A549 (cell line): ENCODE data around the gene ADGRF5. TPM values are rescaled to one million over a fixed set of nuclear protein-coding genes. Genes with fewer than 3 reads are reported as not detected.

Experiments used
- ATAC-seq, 2 experiments: fragments of 200-7000 bp in 1 of 2; fragments of >200 bp in 1 of 2; cut with Nextera tagmentation in 1 of 2; cut with Tn5 transposase in 1 of 2; 3 replicates each; pipeline versions ENCODE4 v1.8.0 to v1.9.1; 2018 to 2020; ENCODE audit warnings: mild to moderate bottlenecking in 1 of 2, moderate library complexity in 1 of 2
- CTCF ChIA-PET: fragments of 300-600 bp; sonication (Branson Sonifier 250); formaldehyde crosslinking; extraction: SDS; loops from one replicate; lab custom pipeline; 2021; ENCODE audit warnings: antibody characterized with exemption, inconsistent platforms; lab: Yijun Ruan, JAX
- POLR2A ChIA-PET: fragments of 350-600 bp; formaldehyde crosslinking; extraction: SDS; loops from one replicate; lab custom pipeline; 2021; ENCODE audit warnings: antibody characterized with exemption, inconsistent platforms; lab: Yijun Ruan, JAX
- DNase-seq, 2 experiments: peaks; one replicate each; pipeline versions ENCODE4 v3.0.0 to v3.0.0-alpha.2; 2011 to 2016; ENCODE audit warnings: low read depth in 1 of 2, low spot score in 1 of 2
- FAIRE-seq: peaks from 2 replicates; lab custom pipeline; 2011; peaks lifted over from hg19 to GRCh38; lab: Jason Lieb, UNC
- H3K27ac ChIP-seq, 2 experiments: fragments of >200 bp; sonication (Bioruptor Twin); formaldehyde crosslinking; 3 replicates each; pipeline ENCODE4 v1.5.1; 2016 to 2017
- H3K4me1 ChIP-seq: fragments of >200 bp; sonication (Bioruptor Twin); formaldehyde crosslinking; 3 replicates; pipeline ENCODE4 v1.6.1; 2016
- H3K4me2 ChIP-seq: fragments of >200 bp; sonication (Bioruptor Twin); formaldehyde crosslinking; 3 replicates; pipeline ENCODE4 v1.6.1; 2016
- H3K4me3 ChIP-seq: fragments of >200 bp; sonication (Bioruptor Twin); formaldehyde crosslinking; 3 replicates; pipeline ENCODE4 v1.5.1; 2016
- H3K9me3 ChIP-seq: fragments of >200 bp; sonication (Bioruptor Twin); formaldehyde crosslinking; 3 replicates; pipeline ENCODE4 v1.6.1; 2016
- CBX8 ChIP-seq: fragments of 200-600 bp; sonication (generic); IDR thresholded peaks from 2 replicates; pipeline ENCODE4 v1.6.1; 2016
- E2F6 ChIP-seq: IDR thresholded peaks from 2 replicates; pipeline ENCODE4 v1.6.1; 2012; ENCODE audit warnings: low read depth, borderline replicate concordance
- EHMT2 ChIP-seq: fragments of 200-600 bp; sonication (generic); IDR thresholded peaks from 2 replicates; pipeline ENCODE4 v1.6.1; 2016; ENCODE audit warnings: antibody characterized with exemption, low read depth, mild to moderate bottlenecking, moderate library complexity
- EP300 ChIP-seq, 2 experiments: fragments of >200 bp; sonication (Bioruptor Twin); formaldehyde crosslinking; IDR thresholded peaks; 2 replicates in 1 of 2; 3 replicates in 1 of 2; pipeline ENCODE4 v1.6.1; 2016 to 2017
- FOSB ChIP-seq: fragments of 250-450 bp; sonication (Bioruptor Pico); IDR thresholded peaks from 2 replicates; pipeline ENCODE4 v1.5.0; 2020; ENCODE audit warnings: mild to moderate bottlenecking, moderate library complexity
- GATA3 ChIP-seq: IDR thresholded peaks from 2 replicates; pipeline ENCODE4 v1.6.1; 2012; ENCODE audit warnings: borderline replicate concordance
- HEYL ChIP-seq: fragments of 250-450 bp; sonication (Bioruptor Pico); IDR thresholded peaks from 2 replicates; pipeline ENCODE4 v1.8.0; 2021; ENCODE audit warnings: mild to moderate bottlenecking, moderate library complexity
- HOXB13 ChIP-seq: fragments of 250-450 bp; sonication (Bioruptor Pico); IDR thresholded peaks from 2 replicates; pipeline ENCODE4 v1.5.0; 2020; ENCODE audit warnings: low read depth, mild to moderate bottlenecking, moderate library complexity
- JUNB ChIP-seq: fragments of >200 bp; sonication (Bioruptor Twin); formaldehyde crosslinking; IDR thresholded peaks from 2 replicates; pipeline ENCODE4 v1.6.1; 2016
- PBX3 ChIP-seq: IDR thresholded peaks from 2 replicates; pipeline ENCODE4 v1.6.1; 2012
- PHF8 ChIP-seq: fragments of 200-600 bp; sonication (generic); IDR thresholded peaks from 2 replicates; pipeline ENCODE4 v1.6.1; 2016; ENCODE audit warnings: low read depth, mild to moderate bottlenecking, antibody characterized with exemption, moderate library complexity, borderline replicate concordance
- POLR2A ChIP-seq: IDR thresholded peaks from 2 replicates; pipeline ENCODE4 v1.6.1; 2012; ENCODE audit warnings: mild to moderate bottlenecking, low read length
- RAD21 ChIP-seq, 2 experiments: fragments of >200 bp in 1 of 2; sonication (Bioruptor Twin) in 1 of 2; formaldehyde crosslinking in 1 of 2; IDR thresholded peaks in 1 of 2; conservative IDR thresholded peaks in 1 of 2; 2 replicates in 1 of 2; 3 replicates in 1 of 2; pipeline ENCODE4 v1.6.1; 2012 to 2018; ENCODE audit warnings: inconsistent platforms in 1 of 2
- RARB ChIP-seq: fragments of 250-450 bp; sonication (Bioruptor Pico); IDR thresholded peaks from 2 replicates; pipeline ENCODE4 v1.8.0; 2021; ENCODE audit warnings: mild to moderate bottlenecking, moderate library complexity
- REST ChIP-seq: fragments of 200-600 bp; sonication (generic); IDR thresholded peaks from 2 replicates; pipeline ENCODE4 v1.6.1; 2016; ENCODE audit warnings: antibody characterized with exemption, mild to moderate bottlenecking, moderate library complexity
- SMC3 ChIP-seq: fragments of >200 bp; sonication (Bioruptor Twin); formaldehyde crosslinking; IDR thresholded peaks from 3 replicates; pipeline ENCODE4 v1.6.1; 2018; ENCODE audit warnings: inconsistent platforms
- USF2 ChIP-seq: fragments of 450-650 bp; IDR thresholded peaks from 2 replicates; pipeline ENCODE4 v1.6.1; 2014; ENCODE audit warnings: antibody characterized with exemption
- ZFP36 ChIP-seq: fragments of 450-650 bp; IDR thresholded peaks from 2 replicates; pipeline ENCODE4 v1.6.1; 2014; ENCODE audit warnings: borderline replicate concordance; ENCODE audit not compliant: partially characterized antibody
- ZNF302 ChIP-seq: fragments of 250-450 bp; sonication (Bioruptor Pico); IDR thresholded peaks from 2 replicates; pipeline ENCODE4 v1.9.0; 2021; ENCODE audit warnings: inconsistent platforms, mild to moderate bottlenecking, moderate library complexity
- ZSCAN20 ChIP-seq: fragments of 250-450 bp; sonication (Bioruptor Pico); IDR thresholded peaks from 2 replicates; pipeline ENCODE4 v1.8.0; 2022; ENCODE audit warnings: mild to moderate bottlenecking, moderate library complexity
- WGBS: methylation state at CpG from one replicate; pipeline ENCODE4 v1.1.6; 2017; ENCODE audit errors: missing lambda C conversion rate; 5-methylcytosine and 5-hydroxymethylcytosine counted together
- polyA plus RNA-seq, 4 experiments: library from polyadenylated mRNA; depleted of rRNA in 3 of 4; stranded (reverse); fragments of >200 nt; fragmentation: RNase III in 1 of 4; extraction: RNeasy Plus Mini Kit Qiagen cat#74134 plus additional on column Dnase treatment in 1 of 4; gene quantifications; 2 replicates in 3 of 4; 3 replicates in 1 of 4; pipeline ENCODE4 v1.2.3, GENCODE V29; 2011 to 2017

Gene ADGRF5
- polyA plus RNA-seq, 2 of the 4 experiments (the other 2 are of a cell fraction) = not detected

- no peak for TF ChIP-seq FOSB (CRISPR knock-in tag)
- TF ChIP-seq, all 56 proteins: peak for 0
Observed at GRCh38 chr6:46891252-46891795, 30.4 kb downstream of the ADGRF5 start (continued).

GRCh38 chr6:46888578-46888977 is 33.2 kb downstream of the ADGRF5 start:
- no peak for TF ChIP-seq USF2
- TF ChIP-seq PBX3 = no peak
- no peak for TF ChIP-seq E2F6
- TF ChIP-seq SMC3 = no peak
- TF ChIP-seq ZFP36 = no peak
- TF ChIP-seq HOXB13 (CRISPR knock-in tag) = no peak
- no peak for TF ChIP-seq EP300 (IDR thresholded peaks at IDR 0.05)
- no peak for TF ChIP-seq EHMT2
- TF ChIP-seq POLR2A = no peak
- no peak for TF ChIP-seq HEYL (CRISPR knock-in tag)
- TF ChIP-seq RAD21 (conservative IDR thresholded peaks at IDR 0.05 in 1 of 2, IDR thresholded peaks at IDR 0.05 in 1 of 2) = no peak
- TF ChIP-seq ZSCAN20 (CRISPR knock-in tag) = no peak
- no peak for TF ChIP-seq CBX8
- no peak for TF ChIP-seq REST
- TF ChIP-seq JUNB = no peak
- TF ChIP-seq PHF8 = no peak
- no peak for TF ChIP-seq ZNF302
- Histone ChIP-seq H3K9me3 (no peaks in the 10 kb centered on the region), H3K27ac (no peak overlapping the region), H3K4me2 (no peak overlapping the region), H3K4me3 (no peak overlapping the region), H3K4me1 (no peaks in the 10 kb centered on the region)
- POLR2A ChIA-PET = no interaction called here
- no peak for FAIRE-seq
- 64% methylated on average over 4 of the region's 4 CpGs for WGBS
- no peak for DNase-seq
- CTCF ChIA-PET = no interaction called here
- no peak for ATAC-seq

- POLR2A ChIA-PET = no interaction called here
- DNase-seq (no peak), ATAC-seq (no peak), FAIRE-seq (no peak)
- WGBS = 24% methylated on average over 3 of the region's 3 CpGs
- Histone ChIP-seq H3K4me2 (no peak overlapping the region), H3K9me3 (no peaks in the 10 kb centered on the region), H3K4me1 (no peaks in the 10 kb centered on the region), H3K27ac (no peak overlapping the region), H3K4me3 (no peak overlapping the region)
- no peak for TF ChIP-seq RARB
- TF ChIP-seq REST = no peak
- TF ChIP-seq GATA3 = no peak
- CTCF ChIA-PET = no interaction called here
Observed at GRCh38 chr6:46888031-46888430, 33.7 kb downstream of the ADGRF5 start.
